ENCODE results near the gene LDLR. TPM values are rescaled to one million over a fixed set of nuclear protein-coding genes. Genes with fewer than 3 reads are reported as not detected.
"Not testable (repeated sequence)": the region's sequence is repeated elsewhere in the genome, so short reads cannot be mapped to it uniquely, and the experiment has no call there.

LDLR gene
- total RNA-seq, 1 donor from 2014 or later = 86.4 TPM

DNA sequence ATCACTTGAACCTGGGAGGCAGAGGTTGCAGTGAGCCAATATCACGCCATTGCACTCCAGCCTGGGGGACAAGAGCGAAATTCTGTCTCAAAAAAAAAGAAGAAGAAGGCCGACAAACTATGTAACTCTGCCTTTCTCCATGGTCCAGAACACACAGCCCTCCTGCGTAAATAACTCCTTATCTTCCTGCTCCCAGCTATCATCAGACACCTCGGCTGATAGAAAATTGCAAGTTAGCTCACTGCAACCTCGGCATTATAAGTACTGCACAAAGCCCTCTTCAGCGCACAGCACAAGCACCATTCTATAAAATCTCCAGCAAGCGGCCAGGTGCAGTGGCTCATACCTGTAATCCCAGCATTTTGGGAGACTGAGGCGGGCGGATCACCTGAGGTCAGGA is 14.4 kb downstream of the LDLR start:
- DNase-seq (ENCODE audit: low read depth in 2 of 2) = not testable (repeated sequence)

DNA sequence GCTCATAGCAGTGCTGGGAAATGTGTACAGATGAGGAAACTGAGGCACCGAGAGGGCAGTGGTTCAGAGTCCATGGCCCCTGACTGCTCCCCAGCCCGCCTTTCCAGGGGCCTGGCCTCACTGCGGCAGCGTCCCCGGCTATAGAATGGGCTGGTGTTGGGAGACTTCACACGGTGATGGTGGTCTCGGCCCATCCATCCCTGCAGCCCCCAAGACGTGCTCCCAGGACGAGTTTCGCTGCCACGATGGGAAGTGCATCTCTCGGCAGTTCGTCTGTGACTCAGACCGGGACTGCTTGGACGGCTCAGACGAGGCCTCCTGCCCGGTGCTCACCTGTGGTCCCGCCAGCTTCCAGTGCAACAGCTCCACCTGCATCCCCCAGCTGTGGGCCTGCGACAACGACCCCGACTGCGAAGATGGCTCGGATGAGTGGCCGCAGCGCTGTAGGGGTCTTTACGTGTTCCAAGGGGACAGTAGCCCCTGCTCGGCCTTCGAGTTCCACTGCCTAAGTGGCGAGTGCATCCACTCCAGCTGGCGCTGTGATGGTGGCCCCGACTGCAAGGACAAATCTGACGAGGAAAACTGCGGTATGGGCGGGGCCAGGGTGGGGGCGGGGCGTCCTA is 15.9 kb downstream of the LDLR start:
- no peak for DNase-seq (ENCODE audit: low read depth in 2 of 2)

DNA sequence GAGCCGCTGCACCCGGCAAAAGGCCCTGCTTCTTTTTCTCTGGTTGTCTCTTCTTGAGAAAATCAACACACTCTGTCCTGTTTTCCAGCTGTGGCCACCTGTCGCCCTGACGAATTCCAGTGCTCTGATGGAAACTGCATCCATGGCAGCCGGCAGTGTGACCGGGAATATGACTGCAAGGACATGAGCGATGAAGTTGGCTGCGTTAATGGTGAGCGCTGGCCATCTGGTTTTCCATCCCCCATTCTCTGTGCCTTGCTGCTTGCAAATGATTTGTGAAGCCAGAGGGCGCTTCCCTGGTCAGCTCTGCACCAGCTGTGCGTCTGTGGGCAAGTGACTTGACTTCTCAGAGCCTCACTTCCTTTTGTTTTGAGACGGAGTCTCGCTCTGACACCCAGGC is 17.2 kb downstream of the LDLR start:
- DNase-seq (ENCODE audit: low read depth in 2 of 2) = no peak

DNA sequence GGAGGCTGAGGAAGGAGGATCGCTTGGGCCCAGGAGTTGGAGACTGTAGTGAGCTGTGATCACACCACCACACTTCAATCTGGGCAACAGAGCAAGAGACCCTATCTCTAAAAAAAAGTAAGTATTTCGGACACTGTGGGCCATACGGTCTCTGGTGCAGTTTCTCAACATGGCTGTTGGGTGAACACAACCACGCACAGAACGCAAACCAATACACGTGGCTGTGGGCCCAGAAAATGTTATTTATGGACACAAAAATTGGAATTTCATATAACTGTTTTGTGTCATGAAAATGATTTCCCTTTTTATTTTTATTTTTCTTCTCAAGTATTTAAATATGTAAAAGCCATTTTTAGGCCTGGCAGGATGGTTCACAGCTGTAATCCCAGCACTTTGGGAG is 19.5 kb downstream of the LDLR start:
- no peak for DNase-seq (ENCODE audit: low read depth in 2 of 2)

DNA sequence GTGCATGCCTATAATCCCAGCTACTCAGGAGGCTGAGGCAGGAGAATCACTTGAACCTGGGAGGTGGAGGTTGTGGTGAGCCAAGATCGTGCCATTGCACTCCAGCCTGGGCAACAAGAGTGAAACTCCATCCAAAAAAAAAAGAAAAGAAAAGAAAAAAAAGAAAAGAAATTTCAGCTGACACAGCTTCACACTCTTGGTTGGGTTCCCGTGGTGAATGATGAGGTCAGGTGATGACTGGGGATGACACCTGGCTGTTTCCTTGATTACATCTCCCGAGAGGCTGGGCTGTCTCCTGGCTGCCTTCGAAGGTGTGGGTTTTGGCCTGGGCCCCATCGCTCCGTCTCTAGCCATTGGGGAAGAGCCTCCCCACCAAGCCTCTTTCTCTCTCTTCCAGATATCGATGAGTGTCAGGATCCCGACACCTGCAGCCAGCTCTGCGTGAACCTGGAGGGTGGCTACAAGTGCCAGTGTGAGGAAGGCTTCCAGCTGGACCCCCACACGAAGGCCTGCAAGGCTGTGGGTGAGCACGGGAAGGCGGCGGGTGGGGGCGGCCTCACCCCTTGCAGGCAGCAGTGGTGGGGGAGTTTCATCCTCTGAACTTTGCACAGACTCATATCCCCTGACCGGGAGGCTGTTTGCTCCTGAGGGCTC is 22.0 kb downstream of the LDLR start:
- no peak for DNase-seq (ENCODE audit: low read depth in 2 of 2)

DNA sequence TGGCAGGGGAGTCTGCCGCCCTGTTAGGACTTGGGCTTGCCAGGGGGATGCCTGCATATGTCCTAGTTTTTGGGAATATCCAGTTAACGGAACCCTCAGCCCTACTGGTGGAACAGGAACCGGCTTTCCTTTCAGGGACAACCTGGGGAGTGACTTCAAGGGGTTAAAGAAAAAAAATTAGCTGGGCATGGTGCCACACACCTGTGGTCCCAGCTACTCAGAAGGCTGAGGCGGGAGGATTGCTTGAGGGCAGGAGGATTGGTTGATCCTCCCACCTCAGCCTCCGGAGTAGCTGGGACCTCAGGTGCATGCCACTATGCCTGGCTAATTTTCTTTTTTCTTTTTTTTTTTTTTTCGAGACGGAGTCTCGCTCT is 22.5 kb downstream of the LDLR start:
- DNase-seq (ENCODE audit: low read depth in 2 of 2) = no peak

DNA sequence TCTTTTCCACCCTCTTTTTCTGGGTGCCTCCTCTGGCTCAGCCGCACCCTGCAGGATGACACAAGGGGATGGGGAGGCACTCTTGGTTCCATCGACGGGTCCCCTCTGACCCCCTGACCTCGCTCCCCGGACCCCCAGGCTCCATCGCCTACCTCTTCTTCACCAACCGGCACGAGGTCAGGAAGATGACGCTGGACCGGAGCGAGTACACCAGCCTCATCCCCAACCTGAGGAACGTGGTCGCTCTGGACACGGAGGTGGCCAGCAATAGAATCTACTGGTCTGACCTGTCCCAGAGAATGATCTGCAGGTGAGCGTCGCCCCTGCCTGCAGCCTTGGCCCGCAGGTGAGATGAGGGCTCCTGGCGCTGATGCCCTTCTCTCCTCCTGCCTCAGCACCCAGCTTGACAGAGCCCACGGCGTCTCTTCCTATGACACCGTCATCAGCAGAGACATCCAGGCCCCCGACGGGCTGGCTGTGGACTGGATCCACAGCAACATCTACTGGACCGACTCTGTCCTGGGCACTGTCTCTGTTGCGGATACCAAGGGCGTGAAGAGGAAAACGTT is 24.0 kb downstream of the LDLR start:
- DNase-seq (ENCODE audit: low read depth in 2 of 2) = no peak

DNA sequence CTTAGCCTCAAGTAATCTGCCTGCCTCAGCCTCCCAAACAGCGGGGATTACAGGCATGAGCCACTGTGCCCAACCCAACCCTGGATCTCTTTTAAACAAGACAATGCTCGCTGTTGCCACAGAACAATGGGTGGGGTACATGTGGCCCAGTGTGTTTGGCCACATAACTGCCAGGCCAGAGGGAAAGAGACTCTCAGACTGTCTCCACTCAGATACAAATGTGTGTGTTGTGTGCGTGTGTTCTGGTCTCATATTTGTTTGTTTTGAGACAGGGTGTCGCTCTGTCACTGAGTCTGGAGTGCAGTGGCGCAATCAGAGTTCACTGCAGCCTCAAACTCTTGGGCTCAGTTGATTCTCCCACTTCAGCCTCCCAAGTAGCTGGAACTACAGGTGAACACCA is 25.8 kb downstream of the LDLR start:
- no peak for DNase-seq (ENCODE audit: low read depth in 2 of 2)

DNA sequence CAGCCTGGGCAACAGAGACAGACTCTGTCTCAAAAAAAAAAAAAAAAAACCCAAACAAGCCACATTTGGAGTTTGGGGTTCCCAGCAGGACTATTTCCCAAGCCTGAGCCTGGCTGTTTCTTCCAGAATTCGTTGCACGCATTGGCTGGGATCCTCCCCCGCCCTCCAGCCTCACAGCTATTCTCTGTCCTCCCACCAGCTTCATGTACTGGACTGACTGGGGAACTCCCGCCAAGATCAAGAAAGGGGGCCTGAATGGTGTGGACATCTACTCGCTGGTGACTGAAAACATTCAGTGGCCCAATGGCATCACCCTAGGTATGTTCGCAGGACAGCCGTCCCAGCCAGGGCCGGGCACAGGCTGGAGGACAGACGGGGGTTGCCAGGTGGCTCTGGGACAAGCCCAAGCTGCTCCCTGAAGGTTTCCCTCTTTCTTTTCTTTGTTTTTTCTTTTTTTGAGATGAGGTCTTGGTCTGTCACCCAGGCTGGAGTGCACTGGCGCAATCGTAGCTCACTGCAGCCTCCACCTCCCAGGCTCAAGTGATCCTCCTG is 26.7 kb downstream of the LDLR start:
- no peak for DNase-seq (ENCODE audit: low read depth in 2 of 2)

DNA sequence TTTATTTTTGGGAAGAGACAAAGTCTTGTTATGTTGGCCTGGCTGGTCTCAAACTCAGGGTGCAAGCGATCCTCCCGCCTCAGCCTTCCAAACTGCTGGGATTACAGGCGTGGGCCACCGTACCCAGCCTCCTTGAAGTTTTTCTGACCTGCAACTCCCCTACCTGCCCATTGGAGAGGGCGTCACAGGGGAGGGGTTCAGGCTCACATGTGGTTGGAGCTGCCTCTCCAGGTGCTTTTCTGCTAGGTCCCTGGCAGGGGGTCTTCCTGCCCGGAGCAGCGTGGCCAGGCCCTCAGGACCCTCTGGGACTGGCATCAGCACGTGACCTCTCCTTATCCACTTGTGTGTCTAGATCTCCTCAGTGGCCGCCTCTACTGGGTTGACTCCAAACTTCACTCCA is 27.2 kb downstream of the LDLR start:
- DNase-seq (ENCODE audit: low read depth in 2 of 2) = no peak

DNA sequence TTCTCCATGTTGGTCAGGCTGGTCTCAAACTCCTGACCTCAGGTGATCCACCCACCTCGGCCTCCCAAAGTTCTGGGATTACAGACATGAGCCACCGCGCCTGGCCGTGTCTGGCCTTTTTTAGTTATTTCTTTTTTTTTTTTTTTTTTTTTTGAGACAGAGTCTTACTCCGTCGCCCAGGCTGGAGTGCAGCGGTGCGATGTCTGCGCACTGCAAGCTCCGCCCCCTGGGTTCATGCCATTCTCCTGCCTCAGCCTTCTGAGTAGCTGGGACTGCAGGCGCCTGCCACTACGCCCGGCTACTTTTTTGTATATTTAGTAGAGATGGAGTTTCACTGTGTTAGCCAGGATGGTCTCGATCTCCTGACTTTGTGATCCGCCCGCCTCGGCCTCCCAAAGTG is 32.7 kb downstream of the LDLR start:
- DNase-seq (ENCODE audit: low read depth in 2 of 2) = not testable (repeated sequence)

DNA sequence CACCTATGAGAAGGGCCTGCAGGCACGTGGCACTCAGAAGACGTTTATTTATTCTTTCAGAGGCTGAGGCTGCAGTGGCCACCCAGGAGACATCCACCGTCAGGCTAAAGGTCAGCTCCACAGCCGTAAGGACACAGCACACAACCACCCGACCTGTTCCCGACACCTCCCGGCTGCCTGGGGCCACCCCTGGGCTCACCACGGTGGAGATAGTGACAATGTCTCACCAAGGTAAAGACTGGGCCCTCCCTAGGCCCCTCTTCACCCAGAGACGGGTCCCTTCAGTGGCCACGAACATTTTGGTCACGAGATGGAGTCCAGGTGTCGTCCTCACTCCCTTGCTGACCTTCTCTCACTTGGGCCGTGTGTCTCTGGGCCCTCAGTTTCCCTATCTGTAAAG is 33.9 kb downstream of the LDLR start:
- DNase-seq (ENCODE audit: low read depth in 2 of 2) = no peak

DNA sequence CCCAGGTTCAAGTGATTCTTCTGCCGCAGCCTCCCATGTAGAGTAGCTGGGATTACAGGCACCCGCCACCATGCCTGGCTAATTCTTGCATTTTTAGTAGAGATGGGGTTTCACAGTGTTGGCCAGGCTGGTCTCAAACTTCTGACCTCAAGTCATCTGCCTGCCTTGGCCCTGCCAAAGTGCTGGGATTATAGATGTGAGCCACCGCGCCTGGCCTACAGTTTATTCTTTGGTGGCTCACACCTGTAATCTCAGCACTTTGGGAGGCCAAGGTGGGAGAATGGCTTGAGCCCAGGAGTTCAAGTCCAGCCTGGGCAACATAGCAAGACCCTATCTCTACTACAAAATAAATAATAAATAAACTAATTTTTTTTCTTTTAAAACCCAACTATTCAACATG is 34.9 kb downstream of the LDLR start:
- DNase-seq (ENCODE audit: low read depth in 2 of 2) = not testable (repeated sequence)

DNA sequence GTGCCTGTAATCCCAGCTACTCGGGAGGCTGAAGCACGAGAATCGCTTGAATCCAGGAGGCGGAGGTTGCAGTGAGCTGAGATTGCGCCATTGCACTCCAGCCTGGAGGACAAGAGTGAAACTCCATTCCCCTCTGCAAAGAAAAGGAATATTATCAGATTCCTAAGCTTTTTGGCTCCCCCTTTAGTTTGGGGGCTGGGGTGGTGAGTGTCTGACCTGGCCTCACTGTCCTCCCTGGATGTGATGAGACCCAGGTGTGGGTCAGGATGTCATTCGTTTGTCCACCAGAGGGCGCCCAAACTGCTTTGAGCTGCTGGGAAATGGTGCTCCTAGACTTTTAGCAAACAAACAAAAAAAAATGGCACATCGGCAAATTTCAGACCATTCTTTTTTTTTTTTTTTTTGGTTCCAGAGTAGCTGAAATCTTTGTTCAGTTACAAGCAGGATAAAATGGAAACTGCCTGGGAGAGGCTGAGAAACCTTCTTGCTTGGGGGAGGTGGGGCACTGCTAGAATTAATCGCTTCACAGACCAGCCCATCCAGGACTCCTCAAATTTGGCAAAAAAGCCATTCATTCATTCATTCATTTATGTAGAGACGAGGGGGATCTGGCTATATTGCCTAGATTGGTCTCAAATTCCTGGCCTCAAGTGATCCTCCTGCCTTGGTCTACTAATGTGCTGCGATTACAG is 36.9 kb downstream of the LDLR start:
- DNase-seq (ENCODE audit: low read depth in 2 of 2) = peak; percentile 71 to 74

DNA sequence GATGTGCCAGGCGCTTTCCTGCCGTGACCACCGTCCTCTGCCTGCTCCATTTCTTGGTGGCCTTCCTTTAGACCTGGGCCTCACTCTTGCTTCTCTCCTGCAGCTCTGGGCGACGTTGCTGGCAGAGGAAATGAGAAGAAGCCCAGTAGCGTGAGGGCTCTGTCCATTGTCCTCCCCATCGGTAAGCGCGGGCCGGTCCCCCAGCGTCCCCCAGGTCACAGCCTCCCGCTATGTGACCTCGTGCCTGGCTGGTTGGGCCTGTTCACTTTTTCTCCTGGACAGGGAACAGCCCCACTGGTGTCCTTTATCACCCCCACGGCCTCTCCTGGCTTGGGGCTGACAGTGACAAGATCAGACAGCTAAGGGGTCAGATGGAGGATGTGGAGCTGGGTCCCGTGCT is 38.6 kb downstream of the LDLR start:
- DNase-seq (ENCODE audit: low read depth in 2 of 2) = no peak

DNA sequence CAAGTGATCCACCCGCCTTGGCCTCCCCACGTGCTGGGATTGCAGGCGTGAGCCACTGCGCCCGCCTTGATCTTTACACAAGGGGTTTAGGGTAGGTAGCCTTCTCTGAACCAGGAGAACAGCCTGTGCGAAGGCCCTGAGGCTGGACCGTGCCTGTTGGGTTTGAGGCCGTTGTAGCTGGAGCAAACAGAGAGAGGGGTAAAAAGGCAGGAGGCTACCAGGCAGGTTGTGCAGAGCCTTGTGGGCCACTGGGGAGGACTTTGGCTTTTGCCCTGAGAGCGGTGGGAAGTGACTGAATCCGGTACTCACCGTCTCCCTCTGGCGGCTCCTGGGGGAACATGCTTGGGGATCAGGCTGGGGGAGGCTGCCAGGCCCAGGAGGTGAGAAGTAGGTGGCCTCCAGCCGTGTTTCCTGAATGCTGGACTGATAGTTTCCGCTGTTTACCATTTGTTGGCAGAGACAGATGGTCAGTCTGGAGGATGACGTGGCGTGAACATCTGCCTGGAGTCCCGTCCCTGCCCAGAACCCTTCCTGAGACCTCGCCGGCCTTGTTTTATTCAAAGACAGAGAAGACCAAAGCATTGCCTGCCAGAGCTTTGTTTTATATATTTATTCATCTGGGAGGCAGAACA is 41.7 kb downstream of the LDLR start:
- peak; percentile 97 to 99 for DNase-seq (ENCODE audit: low read depth in 2 of 2)

DNA sequence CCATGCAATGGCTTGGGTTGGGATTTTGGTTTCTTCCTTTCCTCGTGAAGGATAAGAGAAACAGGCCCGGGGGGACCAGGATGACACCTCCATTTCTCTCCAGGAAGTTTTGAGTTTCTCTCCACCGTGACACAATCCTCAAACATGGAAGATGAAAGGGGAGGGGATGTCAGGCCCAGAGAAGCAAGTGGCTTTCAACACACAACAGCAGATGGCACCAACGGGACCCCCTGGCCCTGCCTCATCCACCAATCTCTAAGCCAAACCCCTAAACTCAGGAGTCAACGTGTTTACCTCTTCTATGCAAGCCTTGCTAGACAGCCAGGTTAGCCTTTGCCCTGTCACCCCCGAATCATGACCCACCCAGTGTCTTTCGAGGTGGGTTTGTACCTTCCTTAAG is 42.2 kb downstream of the LDLR start:
- peak; percentile 31 to 67 for DNase-seq (ENCODE audit: low read depth in 2 of 2)

DNA sequence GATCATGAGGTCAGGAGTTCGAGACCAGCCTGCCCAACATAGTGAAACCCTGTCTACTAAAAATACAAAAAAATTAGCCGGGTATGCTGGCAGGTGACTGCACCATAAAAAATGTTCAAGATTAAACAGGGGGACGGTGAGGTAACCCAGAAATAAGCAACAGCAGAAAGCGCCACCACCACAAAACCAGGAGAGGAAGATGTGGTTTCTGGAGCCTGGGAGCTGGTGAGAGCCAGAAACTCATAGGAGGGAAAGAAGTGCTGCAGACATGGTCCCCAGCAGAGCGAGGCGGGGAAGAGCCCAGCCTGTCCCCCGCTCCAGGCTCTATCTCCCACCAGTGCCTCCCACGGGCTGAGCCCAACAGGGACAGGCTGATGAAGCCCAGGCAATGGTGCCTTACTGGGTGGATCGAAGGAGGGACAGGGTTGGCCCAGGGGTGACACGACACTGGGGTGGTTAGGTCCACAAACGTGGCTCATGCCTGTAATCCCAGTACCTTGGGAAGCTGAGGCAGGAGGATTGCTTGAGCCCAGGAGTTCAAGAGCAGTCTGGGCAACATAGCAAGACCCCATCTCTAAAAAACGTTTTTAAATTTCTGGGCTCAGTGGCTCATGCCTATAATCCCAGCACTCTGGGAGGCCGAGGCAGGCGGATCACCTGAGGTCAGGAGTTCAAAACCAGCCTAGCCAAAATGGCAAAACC is 47.3 kb downstream of the LDLR start:
- no peak for DNase-seq (ENCODE audit: low read depth in 2 of 2)

DNA sequence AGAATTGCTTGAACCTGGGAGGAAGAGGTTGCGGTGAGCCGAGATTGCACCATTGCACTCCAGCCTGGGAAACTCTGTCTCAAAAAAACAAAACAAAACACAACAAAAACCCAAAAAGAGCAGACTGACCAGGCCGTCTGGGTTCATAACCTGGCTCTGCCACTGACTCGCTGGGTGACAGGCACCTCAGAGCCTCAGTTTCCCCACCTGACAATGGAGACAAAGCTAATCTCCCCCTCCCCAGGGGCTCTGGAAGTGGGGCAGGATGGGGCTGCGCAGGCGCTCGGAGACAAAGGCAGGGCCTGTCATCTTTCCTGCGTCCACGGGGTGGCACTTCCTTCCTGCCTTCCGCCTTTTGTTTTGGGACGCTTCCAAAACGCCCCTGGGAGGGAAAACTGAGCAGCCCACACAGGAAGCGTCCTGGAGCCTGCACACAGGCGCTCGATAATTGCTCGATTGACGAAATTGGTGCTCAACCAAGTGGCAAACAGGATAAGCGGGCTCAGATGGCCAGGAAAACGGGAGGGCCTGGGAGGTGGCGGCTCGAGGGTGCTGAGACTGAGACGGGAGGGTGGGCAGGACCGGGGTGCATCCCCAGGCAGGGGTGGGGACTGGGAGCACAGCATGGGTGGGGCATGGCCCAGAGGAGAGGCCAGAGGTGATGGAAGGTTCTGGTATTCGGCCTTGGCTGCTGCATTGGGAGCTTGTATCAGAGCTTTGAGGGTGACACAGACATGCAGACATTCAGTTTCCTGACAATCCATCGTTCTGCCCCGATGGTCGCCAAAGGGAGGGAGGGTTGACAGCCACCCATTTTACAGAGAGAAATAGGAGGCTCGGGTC is 48.5 kb downstream of the LDLR start:
- peak; percentile 73 to 74 for DNase-seq (ENCODE audit: low read depth in 2 of 2)

DNA sequence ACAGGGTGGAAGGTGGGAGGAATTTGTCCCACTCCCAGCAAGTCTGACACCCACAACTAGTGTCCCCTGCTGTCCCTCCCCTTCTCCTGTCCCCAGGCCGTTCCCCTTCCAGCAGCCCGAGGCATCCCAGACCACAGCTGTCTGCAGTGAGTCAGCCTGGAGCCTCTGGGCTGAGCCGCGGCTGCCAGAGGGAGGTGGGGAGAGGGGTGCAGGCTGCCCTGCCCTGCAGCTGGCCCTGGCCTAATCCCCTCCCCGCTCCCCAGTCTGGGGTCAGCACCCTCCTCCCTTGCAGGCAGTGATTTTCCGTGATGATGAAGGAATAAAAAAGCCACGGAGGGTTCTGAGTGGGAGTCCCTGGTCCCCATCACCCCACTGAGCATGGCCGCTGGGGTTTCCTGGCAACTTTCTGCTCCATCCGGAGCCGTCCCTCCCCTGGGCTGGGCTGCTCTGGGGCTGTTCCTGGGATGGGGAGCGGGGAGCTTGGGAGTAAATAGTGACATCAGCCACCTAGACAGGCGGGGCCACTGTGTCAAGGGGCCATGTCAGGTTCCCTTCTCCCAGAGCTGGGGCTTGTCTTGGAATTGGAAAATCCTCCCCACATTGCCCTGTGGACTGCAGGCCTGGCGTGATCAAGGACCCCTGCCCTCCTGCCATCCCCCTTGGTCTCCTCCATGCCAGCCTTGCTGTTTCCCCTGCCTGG is 49.5 kb downstream of the LDLR start:
- DNase-seq (ENCODE audit: low read depth in 2 of 2) = peak; percentile 29 to 74

Data from dermis microvascular lymphatic vessel endothelial cell (primary cell).